Stimulated activated CD8-positive, alpha-beta memory T cell treated with anti-CD3 and anti-CD28 coated beads, Interleukin-12 subunit alpha, Interleukin-12 subunit beta, amount 100 ng/mL, for 24 hours (primary cell): ENCODE measurements around the gene SPN.
"Not testable (repeated sequence)": the region's sequence is repeated elsewhere in the genome, so short reads cannot be mapped to it uniquely, and the experiment has no call there.

Source experiments
- DNase-seq: peaks from one replicate; pipeline ENCODE4 v3.0.0-alpha.2; 2020; ENCODE audit errors: extremely low read depth

The SPN gene

DNA sequence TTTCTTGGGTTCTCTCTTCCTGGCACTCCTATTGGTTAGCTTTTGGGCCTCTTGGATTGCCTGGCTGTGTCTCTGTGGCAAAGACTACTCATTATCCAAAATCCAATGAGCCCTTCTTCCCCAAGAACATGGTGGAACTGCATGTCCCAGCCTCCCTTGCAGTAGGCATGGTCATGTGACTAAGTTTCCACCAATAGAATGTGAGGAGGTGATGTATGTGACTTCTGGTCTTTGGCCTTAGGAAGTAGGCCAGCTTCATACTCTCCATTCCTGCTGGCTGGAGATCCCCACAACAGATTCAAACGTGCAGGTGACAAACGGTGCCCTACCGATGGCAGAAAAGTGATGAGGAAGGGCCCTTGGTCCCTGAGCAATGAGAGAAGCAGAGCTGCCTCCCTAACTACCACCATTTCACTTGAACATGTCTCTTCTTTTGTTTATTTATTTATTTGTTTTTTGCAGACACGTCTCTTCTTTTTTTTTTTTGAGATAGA lies 17.3 kb upstream of the SPN start:
- no peak for DNase-seq

DNA sequence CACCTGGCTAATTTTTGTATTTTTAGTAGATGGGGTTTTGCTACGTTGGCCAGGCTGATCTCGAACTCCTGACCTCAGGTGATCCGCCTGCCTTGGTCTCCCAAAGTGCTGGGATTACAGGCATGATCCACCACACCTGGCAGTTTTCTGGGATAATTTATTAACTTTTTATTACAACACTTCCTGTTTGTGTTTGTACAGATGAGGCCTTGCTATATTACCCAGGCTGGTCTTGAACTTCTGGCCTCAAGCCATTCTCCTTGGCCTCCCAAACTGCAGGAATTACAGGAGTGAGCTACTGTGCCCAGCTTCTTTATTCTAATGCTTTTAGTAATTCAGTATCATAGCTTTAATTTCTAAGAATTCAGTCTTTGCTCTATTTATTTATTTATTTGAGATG lies 16.1 kb upstream of the SPN start:
- DNase-seq = no peak

GRCh38 chr16:29649588-29650494 lies 13.2 kb upstream of the SPN start:
- DNase-seq = no peak

DNA sequence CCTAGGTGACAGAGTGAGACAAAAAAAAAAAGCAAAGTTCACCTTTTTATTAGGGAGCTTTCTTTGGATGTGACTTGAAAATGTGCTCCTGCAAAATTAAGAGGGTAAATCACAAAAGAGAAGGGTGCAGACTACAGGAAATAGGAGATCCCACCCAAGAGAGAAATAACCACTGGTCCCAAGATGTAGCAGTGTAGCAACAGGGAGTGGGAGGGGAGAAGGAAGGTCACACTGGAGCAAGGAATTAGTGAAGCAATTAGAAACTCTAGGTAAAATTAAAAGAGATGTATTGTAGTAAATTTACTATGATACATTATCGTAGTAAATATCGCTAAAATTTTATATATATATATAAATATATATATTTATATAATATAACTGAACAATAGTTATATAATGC lies 12.3 kb upstream of the SPN start:
- no peak for DNase-seq

DNA sequence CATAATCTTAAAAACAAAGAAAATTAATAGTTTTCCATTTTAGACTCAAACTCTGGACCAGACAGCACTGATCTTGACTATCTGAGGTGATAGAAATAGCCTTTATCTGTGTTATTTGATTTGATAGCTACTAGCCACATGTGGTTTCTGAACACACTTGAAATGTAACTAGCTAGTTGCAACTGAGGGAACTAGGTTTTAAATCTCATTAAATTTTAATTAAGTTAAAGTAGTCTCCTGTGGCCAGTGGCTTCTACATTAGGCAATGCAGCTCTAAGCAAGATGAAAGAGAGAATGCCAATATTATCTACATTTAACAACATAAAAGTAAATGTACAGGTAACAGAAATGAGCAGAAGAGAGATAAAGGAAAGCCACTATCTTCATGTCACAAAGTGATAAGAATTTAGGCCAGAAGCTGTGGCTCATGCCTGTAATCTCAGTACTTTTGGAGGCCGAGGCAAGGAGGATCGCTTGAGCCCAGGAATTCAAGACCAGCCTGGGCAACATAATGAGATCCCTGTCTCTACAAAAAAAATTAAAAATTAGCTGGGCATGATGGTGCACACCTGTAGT lies 11.2 kb upstream of the SPN start:
- DNase-seq = no peak

GRCh38 chr16:29653471-29653870 lies 9.6 kb upstream of the SPN start:
- no peak for DNase-seq

DNA sequence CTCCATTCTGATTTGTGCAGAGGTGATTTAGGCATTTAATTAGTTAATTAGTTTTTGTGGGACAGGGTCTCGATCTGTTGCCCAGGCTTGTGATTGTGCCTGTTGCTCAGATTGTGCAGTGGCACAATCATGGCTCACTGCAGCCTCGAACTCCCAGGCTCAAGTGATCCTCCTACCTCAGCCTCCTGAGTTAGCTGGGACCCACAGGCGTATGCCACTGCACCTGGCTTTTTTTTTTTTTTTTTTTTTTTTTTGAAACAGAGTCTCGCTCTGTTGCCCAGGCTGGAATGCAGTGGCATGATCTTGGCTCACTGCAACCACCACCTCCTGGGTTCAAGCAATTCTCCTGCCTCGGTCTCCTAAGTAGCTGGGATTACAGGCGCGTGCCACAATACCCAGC lies 9.2 kb upstream of the SPN start:
- DNase-seq = not testable (repeated sequence)

DNA sequence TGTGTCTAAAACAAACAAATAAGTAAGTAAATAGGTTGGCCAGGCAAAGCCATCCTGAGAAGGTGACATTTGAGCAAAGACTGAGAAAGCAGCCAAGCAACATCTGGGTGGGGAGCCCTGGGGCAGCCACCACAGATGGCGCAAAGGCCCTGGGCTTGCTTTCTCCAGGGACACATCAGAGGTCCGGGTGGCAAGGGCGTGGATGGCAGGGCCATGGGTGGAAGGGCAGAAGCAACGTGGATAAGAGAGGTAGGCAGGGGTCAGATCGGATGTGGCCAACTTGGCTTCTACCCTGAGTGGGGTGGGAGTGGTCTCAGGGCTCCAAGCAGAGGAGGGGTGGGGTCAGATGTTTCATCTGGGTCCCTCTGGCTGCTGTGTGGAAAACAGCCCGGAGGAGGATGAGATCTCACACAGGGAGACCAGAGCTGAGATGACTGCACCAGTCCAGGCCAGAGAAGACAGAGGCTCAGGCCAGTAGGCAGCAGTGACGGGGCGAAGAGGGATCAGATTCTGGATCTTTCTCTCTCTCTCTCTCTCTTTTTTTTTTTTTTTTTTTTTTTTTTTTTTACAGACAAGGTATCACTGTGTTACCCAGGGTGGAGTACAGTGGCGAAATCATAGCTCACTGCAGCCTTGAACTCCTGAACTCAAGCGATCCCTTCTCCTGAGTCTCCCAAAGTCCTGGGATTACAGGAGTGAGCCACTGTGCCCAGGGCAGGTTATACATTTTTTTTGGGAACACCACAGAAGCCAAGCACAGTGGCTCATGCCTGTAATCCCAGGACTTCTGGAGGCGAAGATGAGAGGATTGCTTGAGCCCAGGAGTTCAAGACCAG lies 6.1 kb upstream of the SPN start:
- DNase-seq = no peak

GRCh38 chr16:29658705-29659104 lies 4.3 kb upstream of the SPN start:
- DNase-seq = no peak

GRCh38 chr16:29662000-29662728 lies 883 bp upstream of the SPN start:
- DNase-seq = no peak

GRCh38 chr16:29662729-29663015 lies 375 bp upstream of the SPN start:
- DNase-seq = no peak

GRCh38 chr16:29663807-29664090 lies 702 bp downstream of the SPN start:
- DNase-seq = no peak

DNA sequence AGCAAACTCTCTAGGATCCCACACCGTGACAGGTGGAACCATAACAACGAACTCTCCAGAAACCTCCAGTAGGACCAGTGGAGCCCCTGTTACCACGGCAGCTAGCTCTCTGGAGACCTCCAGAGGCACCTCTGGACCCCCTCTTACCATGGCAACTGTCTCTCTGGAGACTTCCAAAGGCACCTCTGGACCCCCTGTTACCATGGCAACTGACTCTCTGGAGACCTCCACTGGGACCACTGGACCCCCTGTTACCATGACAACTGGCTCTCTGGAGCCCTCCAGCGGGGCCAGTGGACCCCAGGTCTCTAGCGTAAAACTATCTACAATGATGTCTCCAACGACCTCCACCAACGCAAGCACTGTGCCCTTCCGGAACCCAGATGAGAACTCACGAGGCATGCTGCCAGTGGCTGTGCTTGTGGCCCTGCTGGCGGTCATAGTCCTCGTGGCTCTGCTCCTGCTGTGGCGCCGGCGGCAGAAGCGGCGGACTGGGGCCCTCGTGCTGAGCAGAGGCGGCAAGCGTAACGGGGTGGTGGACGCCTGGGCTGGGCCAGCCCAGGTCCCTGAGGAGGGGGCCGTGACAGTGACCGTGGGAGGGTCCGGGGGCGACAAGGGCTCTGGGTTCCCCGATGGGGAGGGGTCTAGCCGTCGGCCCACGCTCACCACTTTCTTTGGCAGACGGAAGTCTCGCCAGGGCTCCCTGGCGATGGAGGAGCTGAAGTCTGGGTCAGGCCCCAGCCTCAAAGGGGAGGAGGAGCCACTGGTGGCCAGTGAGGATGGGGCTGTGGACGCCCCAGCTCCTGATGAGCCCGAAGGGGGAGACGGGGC lies 1.3 kb downstream of the SPN start:
- DNase-seq = no peak

DNA sequence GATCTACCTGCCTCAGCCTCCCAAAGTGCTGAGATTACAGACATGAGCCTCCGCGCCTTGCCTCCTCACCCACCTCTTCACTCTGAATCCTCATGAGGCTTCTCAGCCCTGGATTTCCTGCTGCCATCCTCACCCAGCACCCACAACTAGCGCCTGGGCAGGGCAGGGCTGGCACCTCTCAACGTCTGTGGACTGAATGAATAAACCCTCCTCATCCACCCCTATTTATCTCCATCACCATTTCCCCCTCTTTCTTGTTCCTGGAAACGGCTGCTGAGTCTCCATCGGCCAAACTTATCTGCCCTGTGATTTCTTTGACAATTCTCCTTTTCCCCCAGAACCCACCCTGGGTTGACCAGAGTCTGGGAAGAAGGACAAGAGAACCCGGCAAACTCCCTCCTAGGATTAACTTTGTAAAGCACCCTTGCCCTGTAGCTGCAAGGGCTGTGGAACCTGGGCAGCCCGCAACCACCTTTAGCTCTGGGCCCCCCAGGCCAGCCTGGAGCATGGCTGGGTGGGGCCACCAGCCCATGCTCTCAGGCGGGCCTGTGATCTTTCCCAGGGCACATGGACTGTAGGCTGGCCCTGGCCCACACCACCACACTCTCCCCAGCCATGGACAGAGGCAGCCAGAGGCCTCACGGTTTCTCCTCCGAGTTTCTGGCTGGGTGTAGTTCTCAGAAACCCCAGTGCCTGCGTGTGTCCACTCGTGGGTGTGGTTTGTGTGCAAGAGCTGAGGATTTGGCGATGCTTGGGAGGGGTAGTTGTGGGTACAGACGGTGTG lies 2.4 kb downstream of the SPN start:
- no peak for DNase-seq

GRCh38 chr16:29667322-29667610 lies 4.2 kb downstream of the SPN start:
- DNase-seq = not testable (repeated sequence)

DNA sequence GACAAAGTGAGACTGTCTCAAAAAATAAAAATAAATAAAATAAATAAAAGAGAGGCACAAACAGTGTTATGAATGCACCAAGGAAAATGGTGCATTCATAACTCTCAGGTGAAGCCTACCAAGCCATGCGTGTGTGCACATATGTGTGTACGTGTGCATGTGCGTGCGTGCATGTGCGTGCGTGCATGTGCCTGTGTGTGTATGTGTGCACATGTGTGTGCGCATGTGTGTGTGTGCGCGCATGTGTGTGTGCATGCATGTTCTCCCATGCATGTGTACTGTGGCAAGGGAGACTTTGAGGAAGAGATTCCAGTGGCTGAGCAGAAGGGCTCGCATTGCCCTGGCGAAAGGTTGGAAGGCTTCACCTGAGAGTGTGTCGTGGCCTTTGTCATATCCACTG lies 4.7 kb downstream of the SPN start:
- no peak for DNase-seq

DNA sequence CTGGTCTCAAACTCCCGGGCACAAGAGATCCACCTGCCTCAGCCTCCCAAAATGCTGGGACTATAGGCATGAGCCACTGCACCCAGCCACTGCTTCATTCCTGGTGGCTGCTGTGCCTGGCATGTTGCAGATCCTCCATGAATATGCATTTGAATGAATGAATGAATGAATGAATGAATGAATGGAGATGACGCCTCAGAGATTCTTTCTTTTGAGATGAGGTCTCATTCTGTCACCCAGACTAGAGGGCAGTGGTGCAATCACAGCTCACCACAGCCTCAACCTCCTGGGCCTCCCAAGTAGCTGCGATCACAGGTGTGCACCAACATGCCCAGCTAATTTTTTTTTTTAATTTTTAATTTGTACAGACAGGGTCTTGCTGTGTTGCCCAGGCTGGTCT lies 5.2 kb downstream of the SPN start:
- DNase-seq = no peak

DNA sequence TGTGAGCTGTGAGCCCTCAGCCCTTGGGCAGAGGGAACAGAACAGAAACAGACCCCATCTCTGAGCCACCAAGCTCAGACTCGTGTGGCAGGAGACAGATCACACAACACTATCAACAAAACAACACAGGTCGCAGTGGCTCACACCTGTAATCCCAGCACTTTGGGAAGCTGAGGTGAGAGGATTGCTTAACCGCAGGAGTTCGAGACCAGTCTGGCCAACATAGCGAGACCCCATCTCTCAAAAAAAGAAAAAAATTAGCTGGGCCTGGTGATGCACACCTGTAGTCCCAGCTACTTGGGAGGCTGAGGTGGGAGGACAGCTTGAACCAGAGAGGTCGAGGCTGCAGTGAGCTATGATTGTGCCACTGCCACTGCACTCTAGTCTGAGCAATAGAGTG lies 10.5 kb downstream of the SPN start:
- no peak for DNase-seq

DNA sequence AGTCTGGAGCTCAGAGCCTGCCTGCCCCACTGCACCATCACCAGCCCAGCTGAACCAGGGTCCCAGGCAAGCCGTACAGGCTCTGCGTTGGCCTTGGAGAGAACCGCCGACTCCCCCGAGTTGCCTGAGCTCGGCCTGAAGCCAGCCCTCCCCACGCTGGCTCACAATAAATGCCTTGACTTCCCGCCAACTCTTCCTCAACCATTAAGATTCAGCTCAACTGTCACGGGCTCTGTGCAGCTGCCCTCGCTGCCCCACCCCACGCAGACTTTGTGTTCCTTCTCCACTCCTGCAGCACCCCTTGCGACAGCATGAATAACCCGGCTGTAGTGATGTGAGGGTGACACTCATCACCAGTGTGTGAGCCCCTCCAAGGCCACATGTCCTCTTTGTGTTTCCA lies 11.1 kb downstream of the SPN start:
- DNase-seq = no peak

- no peak for DNase-seq
Measured at GRCh38 chr16:29675811-29676643, 13.0 kb downstream of the SPN start.
